GM21447 (cell line): ENCODE results near the gene BMP6.

Experiments used
- ATAC-seq: cut with Tn5 transposase; IDR thresholded peaks from one replicate; pipeline ENCODE4 v1.9.1; 2021; ENCODE audit not compliant: unreplicated experiment

The BMP6 gene

DNA sequence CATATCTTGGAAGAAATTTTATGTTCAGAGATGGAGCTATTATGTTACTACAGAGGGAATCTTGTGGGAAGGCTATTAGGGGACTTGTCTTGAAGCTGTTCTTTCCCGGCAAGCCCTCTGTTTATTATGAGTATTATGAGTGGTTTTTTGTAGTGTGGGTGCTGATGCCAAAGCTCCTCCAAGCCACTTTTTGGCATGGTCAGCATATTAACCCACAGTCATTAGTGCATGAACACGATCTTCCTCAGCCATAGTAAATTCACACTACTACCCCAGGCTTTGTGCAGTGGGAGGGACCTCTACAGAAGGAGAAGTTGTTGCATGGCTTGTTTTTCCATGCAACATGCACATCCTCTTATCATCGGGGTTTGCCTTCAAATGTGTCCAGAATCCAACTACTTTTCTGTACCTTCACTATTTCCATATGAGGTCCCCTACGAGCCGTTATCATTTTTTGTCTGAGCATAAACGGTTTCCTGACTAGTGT lies 6.5 kb upstream of the BMP6 start:
- ATAC-seq = no peak

DNA sequence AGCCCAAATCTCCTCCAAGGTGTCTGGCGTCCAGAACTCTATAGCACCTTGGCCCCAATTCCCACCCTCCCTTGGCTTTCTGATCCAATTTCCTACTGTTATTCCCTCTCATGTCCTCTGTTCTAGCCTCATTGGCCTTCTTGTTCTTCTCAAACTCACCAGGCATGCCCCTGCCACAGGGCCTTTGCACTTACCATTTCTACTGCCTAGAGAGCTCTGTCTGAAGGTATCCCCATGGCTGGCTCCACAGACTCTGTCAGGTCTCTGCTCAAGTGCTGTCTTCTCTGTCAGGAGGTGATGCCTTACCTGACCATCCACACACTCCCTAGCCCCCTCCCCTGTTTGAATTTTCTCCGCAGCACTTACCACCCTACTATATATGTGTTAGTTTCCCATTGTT lies 5.6 kb upstream of the BMP6 start:
- ATAC-seq = no peak

DNA sequence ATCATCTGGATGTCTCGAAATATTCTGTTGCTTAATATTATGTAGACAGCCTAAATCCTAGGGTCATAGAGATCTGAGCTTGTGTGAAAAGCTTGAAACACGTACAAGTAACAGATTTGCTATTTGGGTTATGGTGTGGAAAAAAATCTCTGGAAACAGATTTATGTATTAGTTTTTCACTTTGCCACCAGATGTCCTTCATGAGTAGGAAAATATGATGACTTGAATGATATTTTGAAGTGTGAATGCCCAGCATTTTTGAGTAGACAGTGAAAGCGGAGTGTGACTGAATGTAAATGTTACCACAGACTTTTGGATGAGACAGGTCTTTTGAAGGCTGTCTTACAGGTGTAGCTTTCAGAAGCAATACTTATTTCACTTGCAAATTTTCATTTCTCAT lies 4.2 kb upstream of the BMP6 start:
- no peak for ATAC-seq

DNA sequence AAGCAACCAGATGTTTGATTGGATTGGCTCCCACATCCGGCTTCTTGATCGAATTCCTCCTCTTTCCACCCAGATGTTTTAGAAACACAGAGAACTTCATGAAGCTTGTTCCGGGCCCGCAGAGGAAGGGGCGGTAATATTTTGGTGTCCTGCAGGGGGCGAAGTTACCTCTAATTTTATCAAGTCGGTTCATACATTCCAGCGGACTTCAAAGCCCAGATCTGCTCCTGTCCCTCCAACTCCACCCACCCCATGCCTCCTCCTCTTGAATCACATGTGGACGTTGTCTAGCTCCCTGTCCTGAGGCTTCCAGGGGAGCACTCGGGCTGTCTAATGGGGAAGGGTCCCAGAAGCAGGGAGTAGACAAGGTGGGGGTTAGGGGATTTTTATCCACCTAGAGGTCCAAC lies 2.9 kb upstream of the BMP6 start:
- ATAC-seq = no peak

DNA sequence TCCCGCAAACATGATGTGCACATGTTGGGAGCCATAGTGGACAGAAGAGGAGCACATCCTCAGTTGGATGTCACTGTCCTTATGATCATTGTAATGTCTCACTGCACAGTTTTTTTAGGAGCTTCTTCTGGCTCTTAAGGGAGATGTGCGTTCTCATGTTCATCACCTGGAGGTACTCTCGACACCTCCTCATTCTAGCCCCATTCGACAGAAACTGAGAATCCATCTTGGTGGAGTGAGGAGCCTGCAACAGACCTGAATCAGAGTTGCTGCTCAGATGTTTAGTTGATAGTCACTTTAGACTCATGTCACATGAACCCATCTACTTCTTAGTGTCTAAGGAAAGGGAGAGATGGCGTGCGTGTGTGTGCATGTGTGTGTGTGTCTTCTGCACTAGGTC lies 2.3 kb upstream of the BMP6 start:
- ATAC-seq = no peak

DNA sequence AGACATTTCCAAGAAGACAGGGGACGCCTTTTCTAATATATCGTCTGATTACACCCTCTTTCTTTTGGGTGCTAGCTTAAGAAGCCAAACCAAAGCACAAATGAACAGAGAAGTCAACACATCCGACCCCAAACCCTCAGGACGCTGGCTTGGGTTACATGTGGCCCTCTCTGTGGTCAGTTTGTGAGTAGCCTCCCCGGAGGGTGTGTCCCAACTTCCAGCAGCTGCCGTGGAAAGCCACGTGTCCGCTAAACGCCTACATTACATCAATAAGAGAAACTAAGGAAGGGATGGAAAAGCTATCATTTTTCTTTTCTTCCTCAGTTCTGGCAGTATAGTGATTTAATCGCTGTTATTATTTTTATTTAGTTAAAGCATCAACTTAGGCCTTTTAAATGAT lies 487 bp upstream of the BMP6 start:
- ATAC-seq = no peak

DNA sequence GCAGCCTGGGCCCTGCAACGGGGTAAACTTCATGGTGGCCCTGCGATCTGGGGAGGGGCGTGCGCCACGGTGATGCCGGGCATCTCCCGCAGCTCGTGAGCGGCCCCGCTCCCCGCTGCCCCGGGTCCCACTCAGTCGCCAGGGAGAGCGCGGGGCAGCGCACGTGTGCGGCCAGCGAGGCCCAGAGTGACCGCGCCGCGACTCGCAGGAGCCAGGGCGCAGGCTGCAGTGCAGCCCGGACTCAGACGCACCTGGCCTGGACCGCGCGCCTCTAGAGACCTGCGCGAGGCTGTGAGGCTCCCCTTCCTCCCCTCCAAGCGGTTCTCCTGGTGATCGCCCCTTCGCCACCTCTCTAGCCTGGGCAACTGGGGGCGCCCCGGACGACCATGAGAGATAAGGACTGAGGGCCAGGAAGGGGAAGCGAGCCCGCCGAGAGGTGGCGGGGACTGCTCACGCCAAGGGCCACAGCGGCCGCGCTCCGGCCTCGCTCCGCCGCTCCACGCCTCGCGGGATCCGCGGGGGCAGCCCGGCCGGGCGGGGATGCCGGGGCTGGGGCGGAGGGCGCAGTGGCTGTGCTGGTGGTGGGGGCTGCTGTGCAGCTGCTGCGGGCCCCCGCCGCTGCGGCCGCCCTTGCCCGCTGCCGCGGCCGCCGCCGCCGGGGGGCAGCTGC lies 652 bp downstream of the BMP6 start:
- ATAC-seq = peak; percentile 18

DNA sequence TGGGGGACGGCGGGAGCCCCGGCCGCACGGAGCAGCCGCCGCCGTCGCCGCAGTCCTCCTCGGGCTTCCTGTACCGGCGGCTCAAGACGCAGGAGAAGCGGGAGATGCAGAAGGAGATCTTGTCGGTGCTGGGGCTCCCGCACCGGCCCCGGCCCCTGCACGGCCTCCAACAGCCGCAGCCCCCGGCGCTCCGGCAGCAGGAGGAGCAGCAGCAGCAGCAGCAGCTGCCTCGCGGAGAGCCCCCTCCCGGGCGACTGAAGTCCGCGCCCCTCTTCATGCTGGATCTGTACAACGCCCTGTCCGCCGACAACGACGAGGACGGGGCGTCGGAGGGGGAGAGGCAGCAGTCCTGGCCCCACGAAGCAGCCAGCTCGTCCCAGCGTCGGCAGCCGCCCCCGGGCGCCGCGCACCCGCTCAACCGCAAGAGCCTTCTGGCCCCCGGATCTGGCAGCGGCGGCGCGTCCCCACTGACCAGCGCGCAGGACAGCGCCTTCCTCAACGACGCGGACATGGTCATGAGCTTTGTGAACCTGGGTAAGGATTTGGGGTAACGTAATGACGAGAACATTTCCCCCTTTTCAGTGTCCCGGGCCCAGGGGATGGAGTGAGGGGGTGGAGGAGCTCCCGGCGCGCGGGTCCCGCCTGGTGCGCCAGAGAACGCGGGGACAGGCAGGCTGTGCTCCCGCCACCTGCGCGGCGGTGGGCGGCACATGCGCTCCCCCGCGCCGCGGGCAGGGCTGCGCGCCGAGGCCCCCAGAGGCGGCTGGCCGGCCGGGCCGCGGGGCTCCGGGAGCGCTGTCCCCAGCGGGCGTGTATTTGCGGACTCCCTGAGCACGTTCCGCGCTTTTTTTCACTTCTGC lies 1.4 kb downstream of the BMP6 start:
- peak; percentile 5 for ATAC-seq

DNA sequence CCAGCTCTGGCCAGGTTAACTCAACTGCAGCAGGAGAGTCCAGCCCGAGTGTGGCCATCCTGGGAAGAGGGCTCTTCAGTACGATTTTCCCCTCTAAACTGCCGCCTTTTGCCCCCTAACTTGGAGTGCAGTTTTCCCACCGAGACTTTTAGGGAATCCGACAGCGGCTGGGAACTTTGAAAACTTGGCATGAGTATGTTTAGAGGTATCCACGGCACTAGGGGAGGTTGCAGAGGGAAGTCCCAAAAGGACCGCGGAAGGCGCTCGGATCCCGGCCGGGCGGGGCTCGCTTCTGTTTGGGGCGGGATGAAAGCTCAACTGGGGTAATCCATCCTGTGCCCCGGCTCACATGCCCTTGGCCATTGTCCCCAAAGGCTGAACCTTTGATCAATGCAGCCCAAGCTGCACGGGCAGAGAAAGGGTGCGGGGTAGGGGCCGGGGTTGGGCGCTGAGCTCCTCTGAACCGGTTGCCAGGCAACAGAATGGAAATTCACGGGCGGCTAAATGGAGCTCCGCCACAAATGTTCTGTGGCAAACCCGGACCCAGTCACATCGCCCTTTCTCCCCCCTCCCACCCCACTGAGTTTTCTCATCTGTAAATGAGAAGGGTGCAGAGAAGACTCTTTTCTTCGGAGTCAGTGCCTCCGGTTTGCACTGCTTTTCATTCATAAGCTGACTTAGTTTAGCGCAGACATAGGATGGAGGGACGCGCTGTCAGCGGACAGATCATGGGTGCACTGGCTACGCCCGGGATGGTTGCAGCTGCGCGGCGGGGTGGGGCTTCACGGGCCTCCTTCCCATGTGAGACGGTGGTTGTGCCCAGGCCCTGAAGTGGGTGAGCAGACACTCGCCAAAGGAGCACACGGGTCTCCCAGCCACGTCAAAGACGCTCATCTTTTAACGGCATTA lies 2.3 kb downstream of the BMP6 start:
- ATAC-seq = no peak

DNA sequence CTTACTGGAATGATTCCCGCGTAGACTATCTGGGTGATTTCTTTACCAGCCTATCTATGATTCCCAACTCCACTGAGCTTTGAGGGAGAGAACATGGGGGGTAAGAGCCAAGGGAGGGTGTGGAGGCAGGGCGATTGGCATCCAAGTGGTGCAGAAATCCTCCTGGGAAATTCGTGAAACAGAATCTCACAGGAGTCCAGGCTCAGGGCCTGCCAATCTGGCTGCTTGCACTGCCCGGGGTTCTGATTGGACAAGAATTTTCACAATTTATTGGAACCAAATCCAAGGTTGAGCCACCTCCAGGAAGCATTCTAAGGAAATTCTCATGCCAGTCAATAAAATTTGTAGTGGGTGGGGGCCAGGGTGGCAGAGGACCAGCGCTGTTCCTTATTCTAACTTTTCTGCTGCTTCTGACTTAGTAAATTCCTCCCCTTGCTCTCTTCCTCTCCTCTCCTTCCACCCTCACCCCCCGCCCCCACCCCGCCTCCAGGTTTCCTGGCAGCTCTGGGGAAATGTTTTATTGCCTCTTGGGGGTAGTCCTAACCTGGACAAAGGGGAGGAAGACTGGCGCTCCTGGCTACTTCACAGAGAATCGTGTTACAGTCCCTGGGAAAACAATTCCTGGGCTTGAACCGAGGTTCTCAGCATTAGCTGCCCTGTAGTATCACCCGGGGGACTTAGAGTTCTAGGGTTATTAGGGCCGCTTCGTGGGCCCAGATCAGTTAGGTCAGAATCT lies 3.1 kb downstream of the BMP6 start:
- ATAC-seq = no peak

DNA sequence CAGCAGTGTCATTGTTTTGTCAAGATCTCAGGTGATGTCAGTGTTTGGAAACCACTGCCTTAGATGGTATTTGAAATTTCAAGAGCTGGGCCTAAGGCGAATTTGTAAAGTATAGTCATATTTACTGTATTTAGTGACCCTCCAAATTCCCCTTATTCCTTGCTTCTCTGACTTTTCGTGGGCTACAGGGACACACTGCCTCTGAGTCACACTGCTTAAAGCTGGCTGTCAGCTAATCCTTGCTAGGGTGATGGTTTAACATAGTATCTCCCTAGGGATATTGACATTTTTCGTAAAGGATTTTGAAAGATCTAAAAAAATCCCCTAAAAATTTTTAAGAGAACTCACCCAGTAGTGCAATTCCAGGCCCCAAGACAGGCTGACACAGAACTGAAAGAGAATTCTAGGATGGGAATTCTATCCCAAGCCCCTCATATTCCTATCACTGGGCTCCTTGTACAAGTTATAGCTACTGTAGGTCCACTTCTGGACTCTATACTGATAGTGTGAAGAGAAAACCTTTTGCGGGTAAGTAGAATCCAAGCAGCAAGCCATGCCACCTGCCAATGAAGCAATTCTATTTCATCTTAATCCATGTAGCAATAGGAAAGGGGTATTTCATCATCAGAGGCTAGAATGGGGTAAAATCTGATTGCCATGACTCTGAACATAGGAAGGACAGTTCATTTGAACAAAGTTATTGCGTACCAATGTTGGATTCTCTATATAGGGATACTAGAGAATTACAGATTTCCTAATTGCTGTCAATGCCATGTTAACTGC lies 4.3 kb downstream of the BMP6 start:
- ATAC-seq = no peak

DNA sequence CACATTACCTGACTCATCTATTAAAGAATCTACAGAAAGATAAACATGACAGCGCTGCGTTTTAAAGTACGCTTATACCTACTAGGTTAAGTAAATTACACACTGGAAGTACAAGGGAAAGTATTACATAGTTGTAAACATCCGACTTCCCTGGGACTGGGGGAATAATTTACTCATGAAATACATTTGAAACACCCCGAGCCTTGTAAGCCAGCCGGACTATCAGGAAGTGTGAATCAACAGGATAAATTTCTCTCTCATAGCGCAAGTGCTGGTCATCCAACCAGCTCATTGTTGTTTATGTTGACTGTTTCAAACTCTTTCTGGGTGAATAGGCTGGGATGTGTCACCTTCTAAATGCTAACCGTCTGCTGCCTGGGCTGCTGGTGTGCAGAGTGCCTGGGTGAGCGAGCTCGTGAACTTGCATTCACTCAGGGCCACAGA lies 4.9 kb downstream of the BMP6 start:
- no peak for ATAC-seq

DNA sequence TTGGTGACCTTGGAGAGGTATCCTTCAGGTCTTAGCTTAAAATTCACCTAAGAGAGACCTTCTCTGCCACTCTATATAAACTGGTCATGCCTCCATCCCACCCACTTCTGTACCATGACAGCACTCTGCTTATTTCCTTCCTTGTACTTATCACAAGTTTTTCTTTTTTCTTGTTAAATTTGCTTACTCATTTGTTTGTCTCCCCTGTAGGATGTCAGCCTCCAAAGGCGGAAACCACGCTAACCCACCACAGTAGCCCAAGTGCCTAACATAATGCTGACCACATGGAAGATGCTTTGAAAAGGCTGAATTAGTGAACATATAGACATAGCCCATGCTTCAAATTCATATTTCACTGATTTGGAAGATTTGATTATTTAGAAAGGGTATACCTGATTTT lies 5.4 kb downstream of the BMP6 start:
- ATAC-seq = no peak

DNA sequence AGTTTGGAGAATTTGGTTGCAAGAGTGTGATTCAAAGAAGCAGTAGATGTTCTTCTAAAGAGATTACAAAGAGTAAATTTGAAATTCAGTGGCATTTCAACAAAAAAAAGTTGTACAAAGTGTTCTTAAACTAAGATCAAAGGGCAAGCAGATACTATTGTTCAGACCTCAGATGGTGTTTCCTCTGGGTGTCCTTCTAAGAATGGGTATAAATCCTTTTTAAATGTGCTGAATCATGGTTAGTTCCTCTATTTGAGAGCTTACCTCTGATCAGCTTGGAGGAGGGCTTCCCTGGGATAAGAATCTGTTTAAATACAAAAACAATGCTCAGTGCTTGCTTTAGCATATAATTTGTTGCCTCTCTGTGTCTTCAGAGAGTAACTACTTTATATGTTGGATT lies 6.3 kb downstream of the BMP6 start:
- ATAC-seq = no peak

DNA sequence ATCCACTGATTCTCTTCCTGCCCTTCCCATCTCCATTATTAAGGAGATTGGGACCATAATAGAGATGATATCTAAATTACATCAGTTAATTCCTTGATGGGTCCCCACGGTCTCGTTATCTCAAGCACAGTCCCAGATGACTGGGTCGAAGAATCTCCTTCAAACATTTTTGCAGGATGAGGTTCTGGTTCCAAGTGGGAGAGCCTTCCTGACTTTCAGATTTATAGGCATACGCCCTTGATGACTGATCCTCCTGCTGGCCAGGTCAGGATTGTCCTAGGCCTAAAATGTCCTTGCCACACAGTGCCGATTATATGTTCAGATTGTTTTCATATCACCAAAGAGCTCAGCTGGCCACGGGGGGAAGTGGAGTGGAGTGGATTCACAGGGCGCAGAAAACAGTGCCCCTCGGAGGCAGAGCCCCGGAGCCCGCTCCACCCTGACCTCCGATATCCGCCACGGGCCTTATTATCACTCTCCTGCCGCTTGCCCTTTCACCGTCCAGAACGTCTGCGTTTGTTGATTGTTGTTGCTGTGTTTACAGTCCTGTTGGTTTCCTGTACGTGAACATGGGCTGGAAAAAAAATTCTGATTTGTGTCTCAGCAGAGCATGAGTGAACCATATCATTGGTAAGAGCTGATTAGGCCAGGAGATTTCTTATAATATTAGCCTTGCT lies 8.9 kb downstream of the BMP6 start:
- ATAC-seq = no peak

DNA sequence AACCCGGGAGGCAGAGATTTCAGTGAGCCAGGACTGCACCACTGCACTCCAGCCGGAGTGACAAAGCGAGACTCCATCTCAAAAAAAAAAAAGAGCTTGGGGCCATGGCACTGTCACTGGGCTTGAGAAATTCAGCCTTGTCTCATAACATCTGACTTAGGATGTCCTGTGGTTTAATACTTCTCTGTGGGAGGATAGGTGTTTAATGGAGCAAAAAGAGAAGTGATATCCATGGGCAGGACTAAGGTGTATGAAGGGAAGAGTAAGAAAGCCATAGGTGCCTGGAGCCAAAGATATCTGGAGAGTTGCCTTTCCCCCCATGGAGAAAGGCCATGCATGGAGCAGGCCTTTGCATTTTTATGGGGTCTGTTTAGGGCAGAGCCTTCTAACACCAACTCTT lies 11.2 kb downstream of the BMP6 start:
- ATAC-seq = no peak

DNA sequence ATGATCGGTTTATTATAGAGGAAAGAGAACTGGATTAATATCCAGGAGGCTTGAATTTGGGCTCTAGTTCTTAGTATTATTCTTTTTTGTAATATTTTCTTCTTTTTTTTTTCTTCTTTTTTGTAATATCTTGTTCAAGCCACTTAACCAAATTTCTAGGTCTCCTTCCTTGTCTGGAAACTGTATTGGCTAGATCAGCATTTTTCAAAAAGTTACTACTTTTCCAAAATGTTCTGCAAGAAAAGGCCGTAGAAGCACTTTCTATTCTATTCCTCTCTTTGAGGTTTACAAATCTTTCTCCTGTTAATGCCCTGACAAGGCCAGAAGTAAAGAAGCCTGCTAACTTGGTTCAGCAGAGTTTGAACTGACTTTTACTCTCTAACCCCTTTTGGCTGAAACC lies 12.0 kb downstream of the BMP6 start:
- no peak for ATAC-seq

DNA sequence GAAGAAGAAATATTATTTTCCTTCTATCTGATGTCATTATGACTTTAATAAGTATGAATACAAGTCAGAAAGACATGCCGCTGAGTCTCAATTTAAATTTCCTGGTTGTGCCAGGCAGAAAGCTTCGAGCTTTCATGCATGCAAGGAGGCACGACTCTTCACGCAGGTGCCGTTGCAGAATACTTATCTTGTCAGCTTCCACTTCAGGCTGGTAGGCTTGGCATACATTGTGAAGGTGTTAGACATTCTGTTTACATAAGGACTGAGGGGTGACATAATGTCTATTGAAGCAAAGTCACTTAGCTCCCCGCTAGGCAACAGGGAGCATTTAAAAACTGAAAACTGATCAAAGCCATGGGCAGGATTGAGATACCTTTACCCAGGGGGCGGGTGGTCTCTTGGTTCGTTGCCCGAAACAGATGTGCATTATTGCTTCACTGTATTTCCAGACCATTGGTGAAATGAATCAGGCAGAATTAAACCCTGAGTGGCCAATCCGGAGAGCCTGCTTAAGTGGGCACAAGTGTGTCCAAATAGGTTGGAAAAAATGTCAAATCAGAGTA lies 16.4 kb downstream of the BMP6 start:
- no peak for ATAC-seq

DNA sequence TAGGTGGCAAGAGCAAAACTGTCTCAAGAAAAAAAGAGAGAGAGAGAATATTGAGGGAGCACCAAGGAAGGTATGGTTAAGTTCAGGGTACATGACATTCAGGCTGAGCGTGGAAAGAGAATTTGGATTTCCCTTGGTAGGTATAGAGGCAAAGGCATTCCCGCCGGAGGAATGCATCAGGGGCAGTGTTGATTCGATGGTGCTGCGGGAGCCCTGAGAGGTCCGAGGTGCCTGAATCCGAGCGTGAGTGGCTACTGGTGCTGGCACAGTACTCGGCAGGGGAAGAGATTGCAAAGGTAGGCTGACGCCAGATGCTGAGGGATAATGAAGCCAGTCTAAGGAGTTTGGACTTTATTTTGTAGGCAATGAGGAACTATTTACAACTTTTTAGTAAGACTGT lies 20.0 kb downstream of the BMP6 start:
- ATAC-seq = no peak
